Measurements from ENCODE around the gene TMEM204. TPM values are rescaled to one million over a fixed set of nuclear protein-coding genes. Genes with fewer than 3 reads are reported as not detected.
A peak's percentile ranks its signal among the peaks of the same experiment; 100 is the strongest.

Gene TMEM204
- total RNA-seq, 4 donors from 2014 or later, result 14.7 to 27.7 (median 22.1) TPM

DNA sequence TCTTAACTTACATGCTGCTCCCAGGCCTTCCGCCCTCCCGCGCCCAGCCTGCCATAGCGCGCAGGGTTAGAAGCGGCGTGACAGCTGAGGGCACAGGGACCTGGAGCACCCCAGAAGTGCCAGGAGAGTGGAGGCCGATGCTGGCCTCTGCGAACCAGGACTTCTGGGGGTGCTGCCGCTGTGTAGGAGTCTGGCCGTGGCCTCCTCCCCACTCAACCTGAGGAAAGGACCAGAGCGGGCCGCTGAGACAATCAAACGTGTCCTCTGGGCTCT is 1.9 kb upstream of the TMEM204 start:
- H3K27me3 ChIP-seq, result no peaks in the 10 kb centered on the region
- H3K36me3 ChIP-seq, result peaks cover 0 to 1% of the 10 kb centered on the region in 2 donors
- DNase-seq (no peak), ATAC-seq (no peak)
- intact Hi-C loops (cut with DNase I; ENCODE audit: low total_unique reads), result loop anchor here (2.0 kb wide), 1 partner anchor 37 kb away; no protein-coding TSS in a partner anchor
- peak overlapping the region; percentile 86 to 94 (median 89) for H3K27ac ChIP-seq
- TF ChIP-seq POLR2A (IDR thresholded peaks at IDR 0.05), result no peak
- TF ChIP-seq, protein P1, sequence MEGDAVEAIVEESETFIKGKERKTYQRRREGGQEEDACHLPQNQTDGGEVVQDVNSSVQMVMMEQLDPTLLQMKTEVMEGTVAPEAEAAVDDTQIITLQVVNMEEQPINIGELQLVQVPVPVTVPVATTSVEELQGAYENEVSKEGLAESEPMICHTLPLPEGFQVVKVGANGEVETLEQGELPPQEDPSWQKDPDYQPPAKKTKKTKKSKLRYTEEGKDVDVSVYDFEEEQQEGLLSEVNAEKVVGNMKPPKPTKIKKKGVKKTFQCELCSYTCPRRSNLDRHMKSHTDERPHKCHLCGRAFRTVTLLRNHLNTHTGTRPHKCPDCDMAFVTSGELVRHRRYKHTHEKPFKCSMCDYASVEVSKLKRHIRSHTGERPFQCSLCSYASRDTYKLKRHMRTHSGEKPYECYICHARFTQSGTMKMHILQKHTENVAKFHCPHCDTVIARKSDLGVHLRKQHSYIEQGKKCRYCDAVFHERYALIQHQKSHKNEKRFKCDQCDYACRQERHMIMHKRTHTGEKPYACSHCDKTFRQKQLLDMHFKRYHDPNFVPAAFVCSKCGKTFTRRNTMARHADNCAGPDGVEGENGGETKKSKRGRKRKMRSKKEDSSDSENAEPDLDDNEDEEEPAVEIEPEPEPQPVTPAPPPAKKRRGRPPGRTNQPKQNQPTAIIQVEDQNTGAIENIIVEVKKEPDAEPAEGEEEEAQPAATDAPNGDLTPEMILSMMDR (IDR thresholded peaks at IDR 0.05 in 4 of 5, conservative IDR thresholded peaks at IDR 0.05 in 1 of 5), result no peak
- H3K9me3 ChIP-seq, result no peaks in the 10 kb centered on the region
- in situ Hi-C loops (cut with MboI; ENCODE audit: low sequenced_read_pairs in 4 of 4), result no loop called here
- H3K4me3 ChIP-seq, result peak overlapping the region; percentile 31 to 74 (median 61)
- peaks cover 15 to 21% of the 10 kb centered on the region in 2 donors for H3K4me1 ChIP-seq

DNA sequence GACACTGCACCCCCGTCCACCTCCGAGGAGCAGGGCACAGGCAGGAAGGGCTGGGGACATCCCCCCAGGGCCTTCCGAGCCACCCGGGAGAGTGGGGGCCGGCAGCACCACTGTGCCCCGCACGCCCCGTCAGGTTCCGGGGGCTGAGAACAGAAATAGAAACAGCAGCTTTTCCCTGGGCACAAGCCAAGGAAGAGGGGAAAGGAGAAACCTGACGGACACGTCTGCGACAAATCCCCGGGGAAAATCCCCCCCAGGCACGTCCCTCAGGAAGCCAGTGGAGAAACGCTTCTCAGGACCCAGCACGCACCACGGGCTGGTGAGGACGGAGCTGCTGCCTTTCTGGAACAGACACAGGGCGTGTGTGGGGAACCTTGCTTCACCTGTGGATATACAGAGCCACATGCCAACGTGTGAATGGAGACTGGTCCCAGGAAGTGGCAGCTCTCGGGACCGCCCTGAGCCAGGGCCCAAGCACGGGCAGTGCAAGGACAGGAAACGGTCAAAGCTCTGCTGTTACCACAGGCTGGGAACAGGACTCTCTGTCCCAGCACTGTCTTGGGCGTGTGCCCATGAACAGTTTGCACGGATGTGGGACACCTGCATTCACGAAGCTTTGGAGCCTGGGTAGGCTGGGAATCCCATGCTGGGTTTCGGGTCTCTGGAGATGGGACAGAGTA is 1.2 kb upstream of the TMEM204 start:
- H3K9me3 ChIP-seq, result no peaks in the 10 kb centered on the region
- ATAC-seq (peak; percentile 93 to 94), DNase-seq (peak; percentile 84 to 93)
- in situ Hi-C loops (cut with MboI; ENCODE audit: low sequenced_read_pairs in 4 of 4), result no loop called here
- intact Hi-C loops (cut with DNase I; ENCODE audit: low total_unique reads), result loop anchor here (1.0 kb wide), 1 partner anchor 57 kb away; the partner anchor contains the start of gene CLCN7
- TF ChIP-seq, protein P1 (IDR thresholded peaks at IDR 0.05 in 4 of 5, conservative IDR thresholded peaks at IDR 0.05 in 1 of 5), result no peak
- TF ChIP-seq POLR2A (IDR thresholded peaks at IDR 0.05), result peak; percentile 41
- peaks cover 0 to 5% of the 10 kb centered on the region in 2 donors for H3K36me3 ChIP-seq
- H3K27ac ChIP-seq, result peak overlapping the region; percentile 86 to 94 (median 89)
- no peaks in the 10 kb centered on the region for H3K27me3 ChIP-seq
- H3K4me1 ChIP-seq, result peaks cover 15 to 21% of the 10 kb centered on the region in 2 donors
- peak overlapping the region; percentile 45 to 74 (median 61) for H3K4me3 ChIP-seq

DNA sequence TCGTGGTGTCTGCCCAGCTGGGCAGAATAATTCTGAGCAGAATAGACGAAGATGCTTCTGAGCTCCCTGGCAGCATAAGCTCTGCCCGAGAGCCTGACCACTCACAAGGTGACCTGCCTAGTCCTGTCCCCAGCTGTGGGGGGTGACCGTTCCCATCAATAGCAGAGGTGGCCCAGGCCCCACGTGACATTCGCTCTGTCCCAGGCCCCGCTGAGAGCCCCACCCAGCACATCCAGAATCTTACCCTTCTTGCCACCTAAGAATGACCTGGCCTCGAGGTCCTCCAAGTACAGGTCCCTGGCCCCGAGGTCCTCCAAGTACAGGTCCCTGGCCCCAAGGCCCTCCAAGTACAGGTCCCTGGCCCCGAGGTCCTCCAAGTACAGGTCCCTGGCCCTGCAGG is 695 bp upstream of the TMEM204 start:
- TF ChIP-seq, protein P1 (IDR thresholded peaks at IDR 0.05 in 4 of 5, conservative IDR thresholded peaks at IDR 0.05 in 1 of 5), result no peak
- TF ChIP-seq POLR2A (IDR thresholded peaks at IDR 0.05), result no peak
- Histone ChIP-seq H3K9me3 (no peaks in the 10 kb centered on the region), H3K4me1 (peaks cover 15 to 24% of the 10 kb centered on the region in 2 donors), H3K27ac (peak overlapping the region; percentile 86 to 94 (median 89)), H3K4me3 (peak overlapping the region; percentile 45 to 74 (median 61)), H3K27me3 (no peaks in the 10 kb centered on the region), H3K36me3 (peaks cover 0 to 6% of the 10 kb centered on the region in 2 donors)
- ATAC-seq, result peak; percentile 6 to 28
- intact Hi-C loops (cut with DNase I; ENCODE audit: low total_unique reads) (loop anchor here (1.0 kb wide), 1 partner anchor 57 kb away; the partner anchor contains the start of gene CLCN7), in situ Hi-C loops (cut with MboI; ENCODE audit: low sequenced_read_pairs in 4 of 4) (no loop called here)
- DNase-seq, result no peak

DNA sequence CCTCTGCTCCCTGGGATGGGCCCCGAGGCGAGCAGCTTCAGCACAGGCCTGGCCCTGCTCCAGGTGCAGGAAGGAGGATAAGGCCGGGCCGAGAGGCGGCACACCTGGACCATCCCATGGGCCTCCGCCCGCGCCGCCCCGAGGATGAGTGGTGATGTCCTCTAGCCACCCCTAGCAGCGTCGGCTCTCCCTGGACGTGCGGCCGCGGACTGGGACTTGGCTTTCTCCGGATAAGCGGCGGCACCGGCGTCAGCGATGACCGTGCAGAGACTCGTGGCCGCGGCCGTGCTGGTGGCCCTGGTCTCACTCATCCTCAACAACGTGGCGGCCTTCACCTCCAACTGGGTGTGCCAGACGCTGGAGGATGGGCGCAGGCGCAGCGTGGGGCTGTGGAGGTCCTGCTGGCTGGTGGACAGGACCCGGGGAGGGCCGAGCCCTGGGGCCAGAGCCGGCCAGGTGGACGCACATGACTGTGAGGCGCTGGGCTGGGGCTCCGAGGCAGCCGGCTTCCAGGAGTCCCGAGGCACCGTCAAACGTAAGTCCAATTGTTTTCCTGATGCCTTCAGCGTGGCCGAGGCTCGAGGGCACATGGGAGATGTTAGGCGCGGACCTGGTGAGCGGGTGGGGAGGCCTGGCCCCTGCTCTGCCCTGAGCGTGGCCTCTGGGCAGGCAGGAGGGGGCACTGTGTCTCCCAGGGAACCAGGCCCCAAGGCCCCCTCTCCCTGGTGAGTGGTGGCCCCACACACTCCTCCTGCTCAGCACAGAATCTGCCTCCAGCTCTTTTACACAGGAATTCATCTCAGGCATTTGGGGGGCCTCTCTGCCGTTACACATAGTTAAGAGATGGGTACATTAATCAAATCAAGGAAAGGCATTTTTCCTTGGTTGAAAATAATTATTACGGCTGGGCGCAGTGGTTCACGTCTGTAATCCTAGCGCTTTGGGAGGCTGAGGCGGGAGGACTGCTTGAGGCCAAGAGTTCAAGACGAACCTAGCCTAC is 855 bp downstream of the TMEM204 start:
- ATAC-seq, result no peak
- Histone ChIP-seq H3K27me3 (no peaks in the 10 kb centered on the region), H3K9me3 (no peaks in the 10 kb centered on the region), H3K4me3 (peak overlapping the region; percentile 58 to 74 (median 65)), H3K27ac (peak overlapping the region; percentile 86 to 94 (median 89)), H3K4me1 (peaks cover 18 to 31% of the 10 kb centered on the region in 2 donors), H3K36me3 (peaks cover 0 to 13% of the 10 kb centered on the region in 2 donors)
- in situ Hi-C loops (cut with MboI; ENCODE audit: low sequenced_read_pairs in 4 of 4), result no loop called here
- intact Hi-C loops (cut with DNase I; ENCODE audit: low total_unique reads), result no loop called here
- DNase-seq, result no peak
- TF ChIP-seq POLR2A (IDR thresholded peaks at IDR 0.05), result no peak
- TF ChIP-seq, protein P1 (IDR thresholded peaks at IDR 0.05 in 4 of 5, conservative IDR thresholded peaks at IDR 0.05 in 1 of 5), result no peak
